ENCODE measurements around the gene CLIP1. TPM values are rescaled to one million over a fixed set of nuclear protein-coding genes. Genes with fewer than 3 reads are reported as not detected.
"Not testable (repeated sequence)": the region's sequence is repeated elsewhere in the genome, so short reads cannot be mapped to it uniquely, and the experiment has no call there.

Gene CLIP1
- total and polyA plus RNA-seq, 7 experiments from 2014 or later = 13.6 to 89.3 (median 56.6) TPM

DNA sequence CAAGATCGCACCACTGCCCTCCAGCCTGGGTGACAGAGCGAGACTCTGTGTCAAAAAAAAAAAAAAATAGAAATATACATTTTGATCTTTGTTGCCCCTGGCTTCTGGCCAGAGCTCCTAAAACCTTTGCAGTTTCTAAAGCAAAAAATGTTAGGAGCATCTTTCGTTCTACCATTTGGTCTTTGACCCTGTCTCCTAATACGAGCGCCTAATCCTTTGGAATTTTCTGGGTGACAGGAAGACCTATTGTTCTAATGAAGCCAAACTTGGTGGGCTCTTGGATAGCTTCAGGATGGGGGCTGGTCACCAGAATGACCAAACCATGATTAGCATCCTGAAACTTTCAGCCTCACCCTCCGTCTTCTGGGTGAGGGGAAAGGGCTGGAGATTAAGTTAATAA lies 32.3 kb upstream of the CLIP1 start:
- intact Hi-C loops (cut with micrococcal nuclease) = loop anchor here in 1 of 2 donors (5.0 kb wide), 1 partner anchor 1767 kb away; the partner anchor contains the start of gene MLEC
- ATAC-seq = no peak
- peak overlapping the region in 5 of 9 donors; percentile 6 to 96 (median 54) for H3K27ac Mint-ChIP-seq
- H3K4me3 Mint-ChIP-seq = peak overlapping the region in 1 of 10 donors; percentile 6
- no peak for DNase-seq
- H3K4me1 Mint-ChIP-seq = peaks cover 20 to 49% (median 33%) of the 10 kb centered on the region in 7 donors
- Histone ChIP-seq H3K9me3 (ENCODE audit: control insufficient read depth in 2 of 3, low read length in 3 of 3) (no peaks in the 10 kb centered on the region), H3K27ac (ENCODE audit: low read depth, low read length) (no peak overlapping the region), H3K4me3 (ENCODE audit: low read length) (no peak overlapping the region), H3K27me3 (ENCODE audit: control insufficient read depth in 2 of 2, insufficient read depth in 2 of 2, low read length in 2 of 2) (no peaks in the 10 kb centered on the region), H3K4me1 (ENCODE audit: control insufficient read depth in 2 of 2, insufficient read depth in 2 of 2, low read length in 2 of 2) (peaks cover 22 to 24% of the 10 kb centered on the region in 2 donors), H3K36me3 (ENCODE audit: control insufficient read depth in 2 of 3, insufficient read depth in 3 of 3, low read length in 3 of 3) (no peaks in the 10 kb centered on the region)
- peaks cover 0 to 2% (median 0%) of the 10 kb centered on the region in 11 donors for H3K9me3 Mint-ChIP-seq
- no peaks in the 10 kb centered on the region for H3K27me3 Mint-ChIP-seq
- CTCF ChIA-PET = interaction anchor here (1.3 to 1.4 kb wide), 2 partner anchors 14 to 17 kb away, joined by 5 to 6 read pairs; no protein-coding TSS in a partner anchor
- POLR2A ChIA-PET = interaction anchor here (1.0 to 1.6 kb wide), 3 partner anchors 28 to 56 kb away, joined by 3 to 4 read pairs (median 3); partner anchors contain the start of gene ZCCHC8
- peaks cover 0 to 6% (median 0%) of the 10 kb centered on the region in 5 donors for H3K36me3 Mint-ChIP-seq

DNA sequence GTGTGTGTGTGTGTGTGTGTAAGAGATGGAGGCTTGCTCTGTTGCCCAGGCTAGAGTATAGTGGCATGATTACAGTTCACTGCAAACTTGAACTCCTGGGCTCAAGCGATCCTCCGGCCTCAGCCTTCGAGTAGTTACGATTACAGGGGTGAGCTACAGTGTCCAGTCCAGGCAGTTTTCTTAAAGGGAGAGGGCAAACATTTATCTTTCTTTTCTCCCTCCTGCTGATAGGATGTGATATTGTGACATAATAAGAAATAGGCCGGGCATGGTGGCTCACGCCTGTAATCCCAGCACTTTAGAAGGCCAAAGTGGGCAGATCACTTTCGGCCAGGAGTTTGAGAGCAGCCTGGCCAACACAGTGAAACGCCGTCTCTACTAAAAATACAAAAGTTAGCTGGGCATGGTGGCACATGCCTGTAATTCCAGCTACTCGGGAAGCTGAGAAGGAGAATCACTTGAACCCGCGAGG lies 31.8 kb upstream of the CLIP1 start:
- H3K36me3 Mint-ChIP-seq = peaks cover 0 to 6% (median 0%) of the 10 kb centered on the region in 5 donors
- CTCF ChIA-PET = interaction anchor here (0.6 to 1.4 kb wide), 4 partner anchors 13 to 233 kb away, joined by 3 to 6 read pairs (median 4); no protein-coding TSS in a partner anchor
- intact Hi-C loops (cut with micrococcal nuclease) = loop anchor here in 1 of 2 donors (5.0 kb wide), 1 partner anchor 1767 kb away; the partner anchor contains the start of gene MLEC

DNA sequence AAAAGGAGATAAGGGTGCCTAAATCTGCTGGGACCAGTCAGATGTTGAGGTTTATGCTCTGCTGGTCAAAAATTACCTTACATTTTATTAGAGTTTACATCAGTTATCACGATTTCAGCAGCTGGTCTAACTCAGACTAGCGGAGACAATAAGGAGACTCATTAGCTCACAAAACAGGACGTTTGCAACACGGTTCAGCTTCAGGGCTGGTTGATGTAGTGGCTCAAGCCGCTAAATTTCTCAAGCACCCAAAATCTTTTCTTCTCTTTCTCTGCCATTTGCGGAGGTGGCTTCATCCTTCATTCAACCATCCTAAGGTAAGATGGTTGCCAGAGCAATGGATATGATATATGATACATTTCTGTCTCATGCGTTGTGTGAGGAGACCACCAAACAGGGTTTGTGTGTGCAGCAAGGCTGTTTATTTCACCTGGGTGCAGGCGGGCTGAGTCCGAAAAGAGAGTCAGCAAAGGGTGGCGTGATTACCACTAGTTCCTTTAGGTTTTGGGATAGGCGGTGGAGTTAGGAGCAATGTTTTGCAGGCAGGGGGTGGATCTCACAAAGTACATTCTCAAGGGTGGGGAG lies 30.3 kb upstream of the CLIP1 start:
- CTCF ChIA-PET = interaction anchor here (0.9 to 1.5 kb wide), 5 partner anchors 19 to 53 kb away, joined by 3 to 11 read pairs (median 4); no protein-coding TSS in a partner anchor
- Histone ChIP-seq H3K27ac (ENCODE audit: low read depth, low read length) (peak overlapping the region; percentile 63), H3K4me1 (ENCODE audit: control insufficient read depth in 2 of 2, insufficient read depth in 2 of 2, low read length in 2 of 2) (peaks cover 22 to 24% of the 10 kb centered on the region in 2 donors), H3K36me3 (ENCODE audit: control insufficient read depth in 2 of 3, insufficient read depth in 3 of 3, low read length in 3 of 3) (no peaks in the 10 kb centered on the region), H3K27me3 (ENCODE audit: control insufficient read depth in 2 of 2, insufficient read depth in 2 of 2, low read length in 2 of 2) (no peaks in the 10 kb centered on the region), H3K4me3 (ENCODE audit: low read length) (peak overlapping the region; percentile 36), H3K9me3 (ENCODE audit: control insufficient read depth in 2 of 3, low read length in 3 of 3) (no peaks in the 10 kb centered on the region)
- no peaks in the 10 kb centered on the region for H3K27me3 Mint-ChIP-seq
- DNase-seq (no peak), ATAC-seq (no peak)
- peak overlapping the region; percentile 91 to 99 (median 98) for H3K27ac Mint-ChIP-seq
- peak overlapping the region; percentile 64 to 87 (median 81) for H3K4me3 Mint-ChIP-seq
- intact Hi-C loops (cut with micrococcal nuclease) = loop anchor here (1.0 to 5.0 kb wide), 9 partner anchors 19 to 1765 kb away; partner anchors contain the start of genes CLIP1 (in 2 of the 2), ZCCHC8 (in 2 of the 2), DIABLO (in 1 of the 2) and MLEC (in 1 of the 2)
- POLR2A ChIA-PET = interaction anchor here (0.6 to 1.6 kb wide), 9 partner anchors 12 to 780 kb away, joined by 3 to 7 read pairs (median 3); partner anchors contain the start of genes MPHOSPH9 and ZCCHC8
- H3K36me3 Mint-ChIP-seq = peaks cover 0 to 6% (median 0%) of the 10 kb centered on the region in 5 donors
- H3K4me1 Mint-ChIP-seq = peaks cover 22 to 41% (median 33%) of the 10 kb centered on the region in 7 donors
- H3K9me3 Mint-ChIP-seq = peaks cover 0 to 2% (median 0%) of the 10 kb centered on the region in 11 donors

More for the DNA sequence above, 31.8 kb upstream of the CLIP1 start:
- POLR2A ChIA-PET = interaction anchor here (0.6 to 1.6 kb wide), 4 partner anchors 27 to 755 kb away, joined by 3 to 4 read pairs (median 4); partner anchors contain the start of gene ZCCHC8
- no peaks in the 10 kb centered on the region for H3K27me3 Mint-ChIP-seq
- ATAC-seq = no peak
- Histone ChIP-seq H3K9me3 (ENCODE audit: control insufficient read depth in 2 of 3, low read length in 3 of 3) (no peaks in the 10 kb centered on the region), H3K36me3 (ENCODE audit: control insufficient read depth in 2 of 3, insufficient read depth in 3 of 3, low read length in 3 of 3) (no peaks in the 10 kb centered on the region), H3K4me3 (ENCODE audit: low read length) (peak overlapping the region; percentile 32), H3K27me3 (ENCODE audit: control insufficient read depth in 2 of 2, insufficient read depth in 2 of 2, low read length in 2 of 2) (no peaks in the 10 kb centered on the region), H3K27ac (ENCODE audit: low read depth, low read length) (no peak overlapping the region), H3K4me1 (ENCODE audit: control insufficient read depth in 2 of 2, insufficient read depth in 2 of 2, low read length in 2 of 2) (peaks cover 22 to 24% of the 10 kb centered on the region in 2 donors)
- H3K9me3 Mint-ChIP-seq = peaks cover 0 to 2% (median 0%) of the 10 kb centered on the region in 11 donors
- DNase-seq = no peak
- peak overlapping the region; percentile 64 to 87 (median 79) for H3K4me3 Mint-ChIP-seq
- H3K27ac Mint-ChIP-seq = peak overlapping the region in 8 of 9 donors; percentile 91 to 99 (median 98)
- H3K4me1 Mint-ChIP-seq = peaks cover 20 to 49% (median 33%) of the 10 kb centered on the region in 7 donors

DNA sequence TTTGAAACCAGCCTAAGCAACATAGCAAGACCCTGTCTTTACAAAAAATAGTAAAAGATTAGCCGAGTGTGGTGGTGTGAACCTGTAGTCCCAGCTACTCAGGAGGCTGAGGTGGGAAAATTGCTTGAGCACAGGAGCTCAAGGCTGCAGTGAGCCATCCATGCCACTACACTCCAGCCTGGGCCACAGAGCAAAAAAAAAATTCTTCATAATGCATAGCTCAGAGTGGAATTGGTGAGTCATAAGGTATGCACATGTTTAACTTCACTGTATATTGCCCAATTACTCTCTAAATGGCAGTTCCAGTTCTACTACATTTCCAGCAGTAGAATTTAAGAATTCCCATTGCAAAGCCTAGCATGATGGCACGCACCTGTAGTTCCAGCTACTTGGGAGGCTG lies 26.8 kb upstream of the CLIP1 start:
- Histone ChIP-seq H3K27ac (ENCODE audit: low read depth, low read length) (no peak overlapping the region), H3K4me3 (ENCODE audit: low read length) (no peak overlapping the region), H3K9me3 (ENCODE audit: control insufficient read depth in 2 of 3, low read length in 3 of 3) (no peaks in the 10 kb centered on the region), H3K4me1 (ENCODE audit: control insufficient read depth in 2 of 2, insufficient read depth in 2 of 2, low read length in 2 of 2) (peaks cover 20 to 22% of the 10 kb centered on the region in 2 donors), H3K36me3 (ENCODE audit: control insufficient read depth in 2 of 3, insufficient read depth in 3 of 3, low read length in 3 of 3) (no peaks in the 10 kb centered on the region), H3K27me3 (ENCODE audit: control insufficient read depth in 2 of 2, insufficient read depth in 2 of 2, low read length in 2 of 2) (no peaks in the 10 kb centered on the region)
- POLR2A ChIA-PET = interaction anchor here (1.3 kb wide), 2 partner anchors 22 to 49 kb away, joined by 3 read pairs; no protein-coding TSS in a partner anchor
- intact Hi-C loops (cut with micrococcal nuclease) = no loop called here
- CTCF ChIA-PET = interaction anchor here (2.6 kb wide), 1 partner anchor 22 kb away, joined by 8 read pairs; no protein-coding TSS in a partner anchor
- peaks cover 0 to 6% (median 0%) of the 10 kb centered on the region in 5 donors for H3K36me3 Mint-ChIP-seq
- H3K9me3 Mint-ChIP-seq = peaks cover 0 to 2% (median 0%) of the 10 kb centered on the region in 11 donors
- no peak for DNase-seq
- H3K27me3 Mint-ChIP-seq = no peaks in the 10 kb centered on the region
- peaks cover 20 to 25% (median 24%) of the 10 kb centered on the region in 7 donors for H3K4me1 Mint-ChIP-seq
- H3K27ac Mint-ChIP-seq = no peak overlapping the region
- H3K4me3 Mint-ChIP-seq = no peak overlapping the region
- ATAC-seq = peak; percentile 26

DNA sequence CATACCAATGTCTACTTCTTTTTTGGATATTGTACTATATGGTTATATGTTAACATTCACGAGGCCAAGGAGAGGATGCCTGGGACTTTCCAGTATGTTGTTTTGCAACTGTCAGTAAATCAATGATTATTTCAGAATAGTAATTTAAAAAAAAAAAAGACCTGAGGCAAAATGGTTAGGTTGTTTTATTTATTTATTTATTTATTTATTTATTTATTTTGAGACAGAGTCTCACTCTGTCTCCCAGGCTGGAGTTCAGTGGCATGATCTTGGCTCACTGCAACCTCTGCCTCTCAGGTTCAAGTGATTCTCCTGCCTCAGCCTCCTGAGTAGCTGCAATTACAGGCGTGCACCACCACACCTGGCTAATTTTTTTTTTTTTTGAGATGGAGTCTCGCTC lies 25.4 kb upstream of the CLIP1 start:
- H3K9me3 ChIP-seq (ENCODE audit: control insufficient read depth in 2 of 3, low read length in 3 of 3); H3K4me3 ChIP-seq (ENCODE audit: low read length); H3K9me3 Mint-ChIP-seq; H3K27me3 ChIP-seq (ENCODE audit: control insufficient read depth in 2 of 2, insufficient read depth in 2 of 2, low read length in 2 of 2); H3K4me3 Mint-ChIP-seq; POLR2A ChIA-PET; intact Hi-C loops (cut with micrococcal nuclease); ATAC-seq; H3K27ac Mint-ChIP-seq; H3K4me1 ChIP-seq (ENCODE audit: control insufficient read depth in 2 of 2, insufficient read depth in 2 of 2, low read length in 2 of 2); H3K36me3 Mint-ChIP-seq; DNase-seq; H3K27me3 Mint-ChIP-seq; H3K27ac ChIP-seq (ENCODE audit: low read depth, low read length); H3K36me3 ChIP-seq (ENCODE audit: control insufficient read depth in 2 of 3, insufficient read depth in 3 of 3, low read length in 3 of 3): not testable (repeated sequence)
- CTCF ChIA-PET = interaction anchor here (1.2 kb wide), 1 partner anchor 24 kb away, joined by 4 read pairs; no protein-coding TSS in a partner anchor
- H3K4me1 Mint-ChIP-seq = peaks cover 7 to 11% (median 10%) of the 10 kb centered on the region in 7 donors

DNA sequence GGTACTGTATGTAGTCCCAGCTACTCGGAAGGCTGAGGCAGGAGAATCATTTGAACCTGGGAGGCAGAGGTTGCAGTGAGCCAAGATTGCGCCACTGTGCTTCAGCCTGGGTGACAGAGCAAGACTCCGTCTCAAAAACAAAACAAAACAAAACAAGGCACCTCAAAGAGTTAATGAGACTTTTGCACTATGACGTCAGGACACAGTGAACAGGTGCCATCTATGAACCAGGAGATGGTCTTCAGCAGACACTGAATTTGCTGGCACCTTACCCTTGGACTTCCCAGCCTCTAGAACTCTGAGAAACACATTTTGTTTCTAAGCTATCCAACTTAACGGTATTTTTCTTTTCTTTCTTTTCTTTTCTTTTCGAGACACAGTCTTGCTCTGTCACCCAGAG lies 23.9 kb upstream of the CLIP1 start:
- H3K9me3 Mint-ChIP-seq; DNase-seq; H3K4me3 Mint-ChIP-seq; H3K27ac Mint-ChIP-seq; H3K4me3 ChIP-seq (ENCODE audit: low read length); H3K4me1 ChIP-seq (ENCODE audit: control insufficient read depth in 2 of 2, insufficient read depth in 2 of 2, low read length in 2 of 2); H3K27ac ChIP-seq (ENCODE audit: low read depth, low read length); POLR2A ChIA-PET; H3K27me3 ChIP-seq (ENCODE audit: control insufficient read depth in 2 of 2, insufficient read depth in 2 of 2, low read length in 2 of 2); H3K27me3 Mint-ChIP-seq; H3K36me3 ChIP-seq (ENCODE audit: control insufficient read depth in 2 of 3, insufficient read depth in 3 of 3, low read length in 3 of 3); H3K9me3 ChIP-seq (ENCODE audit: control insufficient read depth in 2 of 3, low read length in 3 of 3); ATAC-seq; intact Hi-C loops (cut with micrococcal nuclease); H3K4me1 Mint-ChIP-seq; H3K36me3 Mint-ChIP-seq: not testable (repeated sequence)
- CTCF ChIA-PET = interaction anchor here (0.7 to 0.8 kb wide), 2 partner anchors 69 to 923 kb away, joined by 3 to 4 read pairs; no protein-coding TSS in a partner anchor
